HL-60/S4 treated with retinoic acid at 250 ng/mL for 4 days and 3 days (cell line): ENCODE data around the gene RD3L.

Experiments
- in situ Hi-C: fragments of 300-500 bp; cut with MboI; formaldehyde crosslinking; loops from 2 replicates; pipeline ENCODE4 v1.7.0; 2022; ENCODE audit warnings: low sequenced_read_pairs

RD3L gene

GRCh38 chr14:103941973-103942736 is at the start of gene RD3L:
RD3L (minus strand) TSS chr14:103942529; CDS start chr14:103941695, 834 bp downstream.
- in situ Hi-C loops: no loop called here

- in situ Hi-C loops: loop anchor here (25.0 kb wide), 1 partner anchor 178 kb away; no protein-coding TSS in a partner anchor
Measured at GRCh38 chr14:103989964-103990363, 47.6 kb upstream of the RD3L start.

- in situ Hi-C loops: loop anchor here (25.0 kb wide), 1 partner anchor 177 kb away; no protein-coding TSS in a partner anchor
Measured at GRCh38 chr14:103989034-103989433, 46.7 kb upstream of the RD3L start.

GRCh38 chr14:103984196-103984595 is 41.9 kb upstream of the RD3L start:
- in situ Hi-C loops: loop anchor here (25.0 kb wide), 1 partner anchor 172 kb away; no protein-coding TSS in a partner anchor

GRCh38 chr14:103980623-103981238 is 38.4 kb upstream of the RD3L start:
- in situ Hi-C loops: loop anchor here (25.0 kb wide), 1 partner anchor 168 kb away; no protein-coding TSS in a partner anchor

GRCh38 chr14:103974575-103974974 is 32.2 kb upstream of the RD3L start:
- in situ Hi-C loops: no loop called here

- in situ Hi-C loops: no loop called here
Measured at GRCh38 chr14:103973354-103973753, 31.0 kb upstream of the RD3L start.

GRCh38 chr14:103969961-103970360 is 27.6 kb upstream of the RD3L start:
- in situ Hi-C loops: no loop called here

- in situ Hi-C loops: no loop called here
Measured at GRCh38 chr14:103966631-103967030, 24.3 kb upstream of the RD3L start.

- in situ Hi-C loops: no loop called here
Measured at GRCh38 chr14:103961928-103962578, 19.7 kb upstream of the RD3L start.

GRCh38 chr14:103960457-103961055 is 18.2 kb upstream of the RD3L start:
- in situ Hi-C loops: no loop called here

GRCh38 chr14:103949131-103949790 is 6.9 kb upstream of the RD3L start:
- in situ Hi-C loops: no loop called here

GRCh38 chr14:103948442-103948841 is 6.1 kb upstream of the RD3L start:
- in situ Hi-C loops: no loop called here

GRCh38 chr14:103946975-103947374 is 4.6 kb upstream of the RD3L start:
- in situ Hi-C loops: no loop called here

- in situ Hi-C loops: no loop called here
Measured at GRCh38 chr14:103943673-103944072, 1.3 kb upstream of the RD3L start.

- in situ Hi-C loops: no loop called here
Measured at GRCh38 chr14:103941462-103941861, 867 bp downstream of the RD3L start.

- in situ Hi-C loops: no loop called here
Measured at GRCh38 chr14:103935102-103935501, 7.2 kb downstream of the RD3L start.

GRCh38 chr14:103932791-103933490 is 9.4 kb downstream of the RD3L start:
- in situ Hi-C loops: no loop called here

- in situ Hi-C loops: no loop called here
Measured at GRCh38 chr14:103931422-103931821, 10.9 kb downstream of the RD3L start.

- in situ Hi-C loops: no loop called here
Measured at GRCh38 chr14:103930051-103930604, 12.2 kb downstream of the RD3L start.
